NCI-H128 (cell line): ENCODE data around the gene SCAANT1.

Source experiments
- DNase-seq: peaks from one replicate; lab custom pipeline; 2025; ENCODE audit not compliant: unreplicated experiment; lab: John Stamatoyannopoulos, UW

The SCAANT1 gene

DNA sequence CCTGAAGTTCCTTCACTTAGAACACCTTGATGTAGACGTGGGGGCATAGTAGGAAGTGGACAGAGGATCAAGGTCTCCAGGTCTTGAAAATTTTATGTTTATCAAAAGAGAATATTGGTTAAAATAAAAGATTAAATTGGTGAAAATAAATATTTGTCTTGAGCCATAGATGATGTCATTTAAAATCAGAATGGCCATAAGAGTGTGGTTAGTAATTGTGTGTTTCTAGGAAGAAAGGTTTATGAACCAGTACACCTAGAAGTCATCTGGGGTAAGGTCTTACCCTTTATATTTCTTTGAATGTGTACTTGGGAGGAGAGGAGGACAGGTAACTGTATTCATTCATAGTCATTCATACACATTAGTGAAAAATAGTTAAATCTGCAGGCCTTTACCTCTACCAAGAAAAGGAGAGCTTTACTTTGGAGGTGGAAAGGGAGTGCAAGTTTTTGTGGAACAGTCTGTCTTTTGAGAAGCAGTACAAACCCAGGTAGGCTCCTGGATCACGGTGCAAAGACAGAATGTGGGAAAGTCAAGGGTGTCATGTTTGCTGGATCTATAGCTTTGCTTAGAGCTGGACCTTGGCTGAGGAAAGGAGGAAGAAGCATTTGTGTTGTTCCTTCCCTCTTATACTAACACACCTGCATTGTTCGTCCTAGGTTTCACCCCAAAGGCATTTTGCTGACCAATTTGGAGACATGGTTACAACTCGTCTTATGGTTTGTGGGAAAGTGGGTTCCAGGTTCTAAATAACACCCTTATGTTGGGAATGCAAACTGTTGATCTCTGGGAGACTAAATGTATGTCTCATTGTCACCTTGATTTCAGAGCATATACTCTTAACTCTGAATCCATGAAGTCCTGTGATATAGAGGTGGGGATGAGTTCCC, 6.2 kb downstream of the SCAANT1 start:
- no peak for DNase-seq

DNA sequence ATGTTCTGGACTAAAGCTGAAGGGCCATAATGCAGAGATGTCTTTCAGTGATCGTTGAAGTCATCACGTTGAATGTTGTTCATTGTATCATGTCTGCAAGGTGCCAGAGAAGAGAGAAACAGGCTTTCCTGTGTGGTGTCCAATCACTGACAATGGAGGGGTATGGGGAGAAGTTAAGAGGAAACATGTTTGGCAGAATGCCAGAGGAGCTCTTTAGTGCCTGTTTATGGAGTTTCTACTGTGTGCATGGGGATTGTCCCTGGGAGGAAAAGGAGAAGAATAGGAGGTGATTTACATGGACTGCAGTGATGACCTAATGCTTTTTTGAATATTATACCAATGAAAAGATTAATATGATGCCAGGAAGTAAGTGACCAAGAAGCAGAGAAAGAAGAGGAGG, 11.7 kb downstream of the SCAANT1 start:
- peak; percentile 58 for DNase-seq

DNA sequence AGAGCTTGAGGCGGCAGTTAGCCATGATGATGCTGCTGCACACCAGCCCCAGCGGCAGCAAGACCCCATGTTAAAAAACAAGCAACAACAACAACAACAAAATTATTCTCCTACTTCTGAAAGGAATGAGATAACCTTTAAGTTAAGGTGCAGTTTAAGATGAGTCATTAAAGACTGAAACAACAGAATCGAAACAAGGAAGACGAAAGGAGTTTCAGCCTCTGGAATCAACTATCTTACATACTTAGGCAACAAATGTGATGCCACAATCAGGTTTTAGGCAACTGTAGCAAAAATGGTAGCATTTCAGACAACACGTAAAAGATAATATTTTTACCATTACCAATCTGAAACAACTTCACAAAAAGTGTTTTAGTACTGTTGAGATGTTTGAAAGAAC, 12.2 kb downstream of the SCAANT1 start:
- DNase-seq, result no peak

DNA sequence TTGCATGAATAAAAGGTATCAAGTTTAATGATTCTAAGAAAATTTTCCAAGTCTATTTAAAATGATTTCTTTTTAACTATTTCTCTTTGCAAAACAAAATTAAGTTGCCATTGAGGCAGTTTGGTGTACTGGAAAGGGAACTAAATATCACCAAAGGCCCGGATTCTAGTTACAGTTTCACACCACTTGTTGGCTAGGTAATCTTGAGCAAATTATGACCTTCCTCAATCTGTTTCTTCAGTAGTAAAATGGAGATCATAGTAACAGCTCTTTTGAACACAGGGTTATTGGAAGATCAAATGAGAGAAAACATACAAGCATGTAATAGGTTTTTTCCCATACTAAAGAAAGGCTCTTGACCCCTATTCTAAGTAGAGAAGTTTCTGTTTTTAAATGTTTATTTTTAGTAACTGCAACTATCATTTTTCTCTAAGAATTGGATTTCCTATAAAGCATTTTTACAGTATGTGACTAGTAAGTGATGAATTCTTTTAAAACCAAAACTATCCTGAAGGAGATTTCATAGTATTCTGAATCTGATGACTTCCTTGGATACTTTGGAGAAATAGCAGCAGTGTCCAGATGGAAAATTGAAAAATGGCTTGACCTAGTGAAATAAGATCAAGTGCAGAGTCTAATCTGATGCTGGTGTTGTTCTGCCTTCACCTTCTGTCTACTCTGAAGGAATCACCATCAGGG, 15.7 kb downstream of the SCAANT1 start:
- no peak for DNase-seq

DNA sequence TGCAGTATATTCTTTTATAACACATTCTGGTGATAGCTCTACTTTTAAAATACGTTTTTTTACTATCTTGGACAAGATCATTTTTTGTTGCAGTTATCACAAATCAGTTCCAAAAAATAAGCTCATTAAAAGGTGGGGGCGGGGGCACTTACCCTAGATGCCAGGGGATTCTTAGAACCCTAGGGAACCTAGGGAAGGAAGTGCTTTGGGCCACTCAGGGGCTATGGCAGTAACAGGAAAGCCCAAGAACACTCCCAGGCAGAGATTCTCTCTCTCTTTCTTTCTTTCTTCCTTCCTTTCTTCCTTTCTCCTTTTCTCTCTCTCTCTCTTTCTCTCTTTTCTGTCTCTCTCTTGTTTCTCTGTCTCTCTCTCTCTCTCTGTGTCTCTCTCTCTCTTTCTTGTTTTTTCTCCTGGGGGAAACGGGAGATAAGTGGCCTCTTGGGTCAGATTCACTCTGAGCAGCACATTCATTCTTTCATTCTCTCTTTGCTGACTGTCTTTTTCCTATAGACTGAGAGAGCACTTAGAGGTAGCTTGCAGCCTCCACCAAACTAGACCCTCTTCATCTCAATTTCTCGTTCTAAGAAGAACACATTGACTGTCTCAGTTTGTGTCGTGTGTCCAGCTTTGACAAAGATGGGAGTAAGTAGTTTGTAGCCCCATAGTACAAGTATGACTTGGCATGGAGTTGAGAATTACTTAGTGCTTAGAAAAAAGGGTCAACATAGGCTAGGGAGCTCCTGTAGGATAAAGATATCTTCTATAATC, 16.6 kb downstream of the SCAANT1 start:
- DNase-seq, result no peak

DNA sequence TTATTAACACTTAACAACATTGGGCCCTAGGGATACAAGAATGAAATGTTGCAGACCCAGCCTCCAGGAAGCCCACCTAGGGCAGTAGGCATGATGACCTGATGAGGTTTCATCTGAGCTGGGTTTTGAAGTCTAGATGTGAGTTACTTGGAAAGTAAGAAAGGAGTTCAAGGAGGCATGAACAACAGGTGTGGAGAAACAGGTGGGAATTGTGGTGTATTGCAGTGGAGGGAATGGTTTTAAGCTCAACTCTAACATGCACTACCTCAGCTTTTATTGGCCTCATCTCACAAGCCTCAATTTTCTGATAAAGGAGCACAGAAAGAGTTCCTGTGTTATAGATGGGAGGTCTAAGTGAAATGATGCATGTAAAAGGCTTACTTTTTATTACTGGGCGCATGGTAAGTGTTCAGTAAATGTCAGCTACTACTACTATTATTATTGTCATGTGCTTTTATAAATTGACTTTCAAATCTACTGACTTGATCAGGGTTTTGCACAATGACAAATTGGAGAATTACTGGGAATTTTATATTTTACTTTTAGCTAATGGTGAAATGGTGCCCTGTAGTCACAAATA, 19.3 kb downstream of the SCAANT1 start:
- no peak for DNase-seq

DNA sequence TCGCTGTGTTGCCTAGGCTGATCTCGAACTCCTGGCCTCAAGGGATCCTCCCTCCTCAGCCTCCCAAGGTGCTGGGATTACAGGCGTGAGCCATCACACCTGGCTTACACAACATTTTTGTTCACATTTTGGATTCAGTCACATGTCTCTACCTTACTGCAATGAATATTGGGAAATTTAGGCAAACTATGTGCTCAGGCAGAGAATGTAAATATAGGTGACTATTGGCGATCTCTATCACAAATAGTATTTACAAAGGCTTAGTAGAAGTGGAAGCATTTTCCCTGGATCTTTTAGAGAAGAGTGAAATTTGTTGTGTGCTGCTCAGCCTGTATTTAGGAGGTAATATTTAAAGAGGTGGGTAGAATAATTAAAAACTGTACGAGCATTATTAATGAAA, 20.7 kb downstream of the SCAANT1 start:
- DNase-seq, result no peak

DNA sequence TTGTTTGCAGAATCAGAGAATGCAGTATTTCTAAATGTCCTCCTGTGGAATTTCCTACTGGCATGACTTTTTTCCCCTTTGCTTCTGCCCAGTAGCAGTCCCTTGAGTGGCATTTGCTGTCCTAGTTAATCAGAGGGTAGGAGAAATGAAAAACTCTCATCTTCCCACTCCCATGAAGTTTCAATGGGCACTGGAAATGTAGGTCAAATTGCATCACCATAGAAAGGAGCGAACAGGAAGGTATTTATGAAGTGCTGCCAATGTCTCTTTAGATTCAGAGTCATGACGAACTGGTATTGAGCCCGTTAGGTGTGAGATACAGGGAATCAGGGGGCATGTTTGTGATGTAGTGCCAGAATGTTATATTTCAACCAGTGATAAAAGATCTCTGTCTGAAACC, 25.3 kb downstream of the SCAANT1 start:
- DNase-seq, result no peak

DNA sequence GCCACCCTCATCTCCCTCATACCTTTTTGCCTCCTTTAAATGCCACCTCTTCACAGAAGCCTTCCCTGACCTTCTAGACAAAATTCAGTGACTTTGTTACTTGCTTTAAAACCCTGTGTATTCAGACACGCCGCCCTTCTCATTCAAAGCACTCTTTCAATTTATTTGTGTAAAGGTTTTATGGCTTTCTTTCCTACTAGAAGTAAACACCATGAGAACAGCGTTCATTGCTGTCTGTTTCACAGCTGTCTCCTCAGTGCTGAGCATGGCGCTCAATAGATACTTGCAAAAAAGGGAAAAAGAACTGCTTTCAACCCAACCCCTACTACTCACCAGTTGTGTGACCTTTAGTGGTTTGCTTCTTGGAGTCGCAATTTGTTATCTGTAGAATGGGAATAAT, 31.5 kb downstream of the SCAANT1 start:
- no peak for DNase-seq

DNA sequence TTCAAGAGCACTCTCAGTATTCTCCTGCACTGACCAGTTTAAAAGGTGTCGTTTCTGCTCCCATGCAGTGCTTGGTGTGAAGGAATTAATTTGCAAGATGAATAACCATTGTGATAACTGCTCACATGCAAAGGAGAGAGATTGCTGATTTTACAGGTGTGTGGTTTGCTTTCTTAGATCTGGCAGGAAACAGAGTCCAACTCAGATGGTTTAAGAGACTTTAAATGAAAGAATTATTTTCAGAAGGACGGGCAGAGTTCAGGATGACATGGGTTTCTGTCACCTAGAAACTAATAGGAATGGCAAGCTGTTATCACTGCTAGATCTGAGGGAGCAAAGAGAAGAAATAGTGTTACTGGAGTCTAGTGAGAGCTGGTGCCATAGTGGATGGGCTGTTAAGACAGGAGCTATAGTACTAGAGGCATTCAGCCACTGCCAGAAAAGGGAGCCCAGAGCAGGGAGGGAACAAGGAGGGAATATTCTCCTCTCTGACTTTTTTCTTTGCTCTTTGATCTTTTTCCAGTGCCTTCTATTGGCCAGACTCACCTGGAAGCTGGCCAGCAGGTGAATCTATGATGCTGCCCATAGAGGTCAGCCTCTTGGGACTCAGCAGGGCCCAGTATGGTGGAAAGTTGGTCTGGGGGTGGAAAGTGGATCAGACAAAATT, 33.7 kb downstream of the SCAANT1 start:
- no peak for DNase-seq

DNA sequence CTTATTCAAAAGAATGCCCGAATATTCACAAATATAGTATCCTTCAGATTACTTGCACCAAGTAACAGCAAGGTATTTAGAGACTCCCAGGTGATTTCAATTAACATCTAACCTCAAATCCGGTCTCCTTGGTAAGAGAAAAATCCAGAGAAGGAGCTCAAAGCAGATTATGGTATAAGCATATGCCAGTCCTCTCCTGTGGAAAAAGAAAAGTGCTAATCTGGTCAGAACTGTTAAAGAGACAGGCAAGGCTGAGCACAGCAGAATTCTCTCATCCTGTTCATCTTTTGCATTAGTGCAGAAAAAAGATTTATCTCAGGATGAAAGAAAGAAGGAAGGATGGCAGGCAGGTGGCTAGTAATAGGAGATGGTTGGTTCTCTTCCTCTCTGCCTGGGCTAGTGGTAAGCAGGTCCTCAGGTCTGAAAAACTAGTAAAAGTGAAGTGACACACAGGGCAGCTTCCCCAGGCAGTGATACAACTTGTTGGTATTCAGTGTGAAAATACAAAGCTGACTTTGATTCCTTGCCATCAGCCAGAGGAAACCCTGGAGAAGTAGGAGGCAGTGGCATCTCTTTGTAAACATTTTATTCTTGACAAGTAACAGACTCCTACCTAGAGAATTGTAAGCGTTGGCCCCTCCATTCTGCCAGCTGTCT, 34.3 kb downstream of the SCAANT1 start:
- no peak for DNase-seq

DNA sequence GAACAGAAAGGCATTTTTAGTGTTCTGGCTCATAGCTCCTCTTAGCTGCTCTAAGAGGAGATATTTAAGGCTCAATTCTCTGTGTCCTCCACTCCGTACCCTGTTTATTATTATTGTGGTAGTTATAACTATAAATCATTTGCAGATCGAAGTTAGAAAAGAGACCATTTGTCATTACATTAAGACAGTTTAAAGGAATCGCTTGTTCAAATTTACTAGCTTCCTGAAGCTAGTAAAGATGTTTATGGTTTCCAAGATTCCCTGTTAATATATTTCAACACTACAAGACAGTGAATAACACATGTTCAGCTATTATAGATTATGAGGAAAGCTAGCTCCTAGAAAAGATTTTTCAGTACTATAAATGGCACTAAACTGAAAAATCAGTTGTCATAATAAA, 35.9 kb downstream of the SCAANT1 start:
- DNase-seq, result no peak

DNA sequence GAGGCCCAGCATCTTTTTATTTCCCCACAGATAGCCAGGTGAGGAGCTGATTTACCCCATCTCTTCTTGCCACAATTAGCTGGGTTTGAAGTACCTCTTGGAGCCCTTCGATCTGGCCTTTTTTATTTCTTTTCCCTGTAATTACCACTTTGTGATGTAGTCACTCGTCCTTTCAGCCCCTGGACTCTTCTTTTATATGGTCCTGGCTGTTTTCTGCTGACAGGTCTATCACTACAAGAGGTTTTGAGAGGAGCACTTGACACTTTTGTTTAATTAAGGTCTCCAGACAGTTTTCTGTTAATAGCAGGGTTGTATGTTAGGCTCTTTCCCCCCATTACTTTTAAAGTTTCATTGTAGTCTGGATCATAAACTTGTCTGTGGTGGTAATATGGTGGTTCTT, 36.7 kb downstream of the SCAANT1 start:
- DNase-seq, result no peak

DNA sequence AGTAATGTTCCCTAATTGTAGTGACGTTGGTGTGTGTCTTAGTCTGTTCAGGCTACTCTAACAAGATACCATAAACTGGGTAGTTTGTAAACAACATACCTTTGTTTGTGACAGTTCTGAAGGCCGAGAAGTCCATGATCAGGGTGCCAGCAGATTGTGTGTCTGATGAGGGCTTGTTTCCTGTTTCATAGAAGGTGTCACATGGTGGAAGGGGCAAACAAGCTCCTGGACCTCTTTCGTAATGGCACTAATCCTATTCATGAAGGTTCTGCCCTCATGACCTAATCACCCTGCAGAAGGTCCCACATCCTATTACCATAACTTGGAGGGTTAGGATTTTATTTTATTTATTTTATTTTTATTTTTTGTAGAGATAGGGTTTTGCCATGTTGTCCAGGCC, 37.4 kb downstream of the SCAANT1 start:
- no peak for DNase-seq

DNA sequence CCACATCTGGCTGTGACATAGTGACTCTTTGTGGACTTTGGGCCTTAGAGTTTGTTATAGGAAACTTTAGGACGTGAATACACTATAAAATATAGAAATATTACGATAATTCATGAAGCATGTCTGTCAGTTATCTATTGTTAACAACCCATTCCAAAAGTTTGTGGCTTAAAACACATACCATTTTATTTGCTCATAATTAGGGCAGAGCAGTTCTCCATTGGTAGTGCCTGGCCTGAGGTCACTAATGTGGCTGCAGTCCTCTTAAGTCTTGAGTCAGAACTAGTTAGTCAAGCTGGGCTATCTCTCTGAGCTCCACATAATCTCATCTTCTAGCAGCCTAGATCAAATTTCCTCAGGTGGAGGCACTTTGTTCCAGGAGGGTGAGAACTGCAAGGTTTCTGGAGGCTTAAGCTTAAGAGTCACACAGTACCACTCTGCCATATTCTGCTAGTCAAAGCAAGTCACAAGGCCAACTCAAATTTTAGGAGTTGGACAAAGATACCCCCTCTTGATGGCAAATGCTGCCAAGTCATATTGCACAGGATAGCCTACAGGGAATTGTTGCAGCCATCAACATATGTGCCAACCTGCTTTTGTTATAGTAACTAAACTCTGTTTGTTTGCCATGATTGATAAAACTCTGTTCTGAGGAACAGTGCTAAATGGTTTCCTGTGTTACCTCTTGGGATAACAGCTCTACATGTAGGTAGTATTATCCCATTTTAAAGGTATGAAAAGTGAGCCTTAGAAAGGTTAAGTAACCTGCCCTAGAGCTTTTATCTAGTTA, 39.9 kb downstream of the SCAANT1 start:
- DNase-seq, result no peak

DNA sequence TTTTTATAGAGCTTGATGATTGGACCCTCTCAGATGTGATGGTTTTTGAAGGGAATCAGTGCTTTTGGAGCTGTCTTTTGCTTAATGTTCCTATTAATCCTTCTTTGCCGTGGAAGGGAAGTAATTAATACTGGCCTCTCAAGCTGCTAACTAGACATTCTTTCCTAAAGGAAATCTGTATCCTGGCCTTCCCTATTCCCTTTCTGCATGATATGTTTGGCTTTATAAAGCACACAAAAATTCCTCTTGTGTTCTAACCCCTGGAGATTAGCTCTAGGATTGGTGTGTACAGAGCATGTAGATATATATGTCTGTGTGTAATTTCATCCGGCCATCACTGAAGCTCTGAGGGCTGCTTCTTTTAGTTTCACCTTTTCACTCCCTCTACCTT, 41.6 kb downstream of the SCAANT1 start:
- DNase-seq, result no peak

DNA sequence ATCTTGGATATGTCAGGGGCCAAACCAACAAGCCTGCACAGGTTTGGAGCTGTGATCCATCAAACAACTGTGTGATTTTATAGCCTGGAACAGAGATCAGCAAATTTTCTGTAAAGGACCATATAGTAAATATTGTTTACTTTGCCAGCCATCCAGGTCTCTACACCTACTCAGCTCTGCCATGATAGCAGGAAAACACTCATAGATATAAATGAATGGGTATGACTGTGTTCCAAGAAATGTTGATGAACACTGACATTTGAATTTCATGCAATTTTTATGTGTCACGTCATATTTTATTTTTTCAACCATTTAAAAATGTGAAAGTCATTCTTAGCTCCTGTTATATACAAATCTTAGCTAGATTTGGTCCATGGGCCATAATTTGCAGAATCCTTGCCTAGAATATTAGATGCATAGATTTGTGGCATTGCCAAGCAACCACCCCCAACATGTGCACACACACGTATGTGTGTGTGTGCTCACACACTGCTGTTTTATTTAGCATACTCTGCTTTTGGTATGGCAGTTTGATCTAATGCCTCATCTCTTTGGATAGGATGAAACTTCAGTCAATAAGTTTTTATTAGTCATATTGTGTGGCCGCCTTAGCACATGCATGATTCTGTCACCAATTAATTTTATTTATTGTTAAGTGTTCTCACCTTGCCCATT, 42.1 kb downstream of the SCAANT1 start:
- DNase-seq, result no peak

DNA sequence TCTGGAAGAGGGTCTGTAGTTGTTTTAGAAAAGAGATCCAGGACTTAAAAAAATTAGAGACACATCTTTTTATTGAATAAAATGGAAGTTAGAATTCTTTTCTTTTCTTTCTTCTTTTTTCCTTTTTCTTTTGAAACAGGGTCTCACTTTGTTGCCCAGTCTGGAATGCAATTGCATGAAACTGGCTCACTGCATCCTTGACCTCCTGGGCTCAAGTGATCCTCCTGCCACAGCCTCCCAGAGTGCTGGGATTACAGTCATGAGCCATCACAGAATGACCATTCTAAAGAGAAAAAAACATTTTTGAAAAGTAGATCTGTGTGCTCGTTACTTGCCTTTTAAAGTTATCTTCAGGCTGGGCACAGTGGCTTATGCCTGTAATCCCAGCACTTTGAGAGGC, 45.0 kb downstream of the SCAANT1 start:
- DNase-seq, result no peak

DNA sequence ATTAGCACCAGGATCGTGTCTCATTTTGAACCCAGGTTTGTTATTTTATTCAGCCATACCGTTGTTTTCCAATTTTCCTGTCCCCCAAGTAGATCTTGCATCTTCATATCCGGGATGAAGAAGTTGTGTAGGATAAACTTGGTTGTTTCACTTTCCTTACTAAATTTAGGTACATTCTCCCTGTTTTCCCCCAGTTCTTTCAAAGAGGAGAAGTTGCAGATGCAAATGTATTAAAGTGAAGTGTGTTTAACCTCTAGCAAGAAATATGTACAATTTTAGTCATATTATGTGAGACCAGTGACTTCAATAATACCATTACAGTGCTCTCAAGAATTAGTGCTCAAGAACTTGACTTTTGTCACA, 47.2 kb downstream of the SCAANT1 start:
- no peak for DNase-seq
